ENCODE data around the gene METTL26. TPM values are rescaled to one million over a fixed set of nuclear protein-coding genes. Genes with fewer than 3 reads are reported as not detected.

Gene METTL26
- total and polyA plus RNA-seq, 10 of the 15 experiments (the other 5 are each of a cell fraction or from before 2014, with no cell fraction given) = 5.4 to 163 (median 79.3) TPM

- ChIA-PET RAD21 (ENCODE audit: unreplicated experiment) (interaction anchor here (1.3 kb wide), 1 partner anchor 23 kb away, joined by 3 read pairs; the partner anchor contains the start of gene WDR24), POLR2A (interaction anchor here (0.7 kb wide), 2 partner anchors 13 to 1802 kb away, joined by 3 to 4 read pairs; partner anchors contain the start of gene STUB1), CTCF (interaction anchor here (1.5 to 1.8 kb wide), 4 partner anchors 11 to 31 kb away, joined by 4 to 11 read pairs (median 4); partner anchors contain the start of genes METTL26, STUB1 and WDR90), SMC1A (ENCODE audit: uncharacterized antibody, unreplicated experiment) (no interaction called here)
- in situ Hi-C loops (cut with MboI) (loop anchor here (10.0 kb wide), 1 partner anchor 272 kb away; the partner anchor contains the start of gene NME4), intact Hi-C loops (cut with micrococcal nuclease; ENCODE audit: unreplicated experiment) (loop anchor here (10.0 kb wide), 1 partner anchor 272 kb away; the partner anchor contains the start of gene NME4)
- Histone ChIP-seq H3K27me3 (replicated peaks in 1 of 2; ENCODE audit: control insufficient read depth in 2 of 2, insufficient read depth in 2 of 2, low read length in 1 of 2) (no peaks in the 10 kb centered on the region), H3K27ac (ENCODE audit: control insufficient read depth, insufficient read depth) (no peak overlapping the region), H3K9ac (ENCODE audit: control insufficient read depth, insufficient read depth, low read length) (peak overlapping the region; percentile 34; the same call in 1 of the 2 replicates), H3K36me3 (ENCODE audit: control insufficient read depth in 2 of 2, insufficient read depth in 2 of 2, low read length in 1 of 2) (peaks cover 0 to 15% of the 10 kb centered on the region in 2 experiments; a peak in 3 of 4 replicates), H3K9me3 (replicated peaks; ENCODE audit: control insufficient read depth, insufficient read depth, low read length) (no peaks in the 10 kb centered on the region), H3K4me1 (ENCODE audit: control insufficient read depth, insufficient read depth, low read length) (peaks cover 2% of the 10 kb centered on the region; the same call in 1 of the 2 replicates), H4K20me1 (ENCODE audit: control insufficient read depth, insufficient read depth) (no peaks in the 10 kb centered on the region; the same call in 1 of the 2 replicates), H3K4me2 (ENCODE audit: control insufficient read depth, insufficient read depth) (no peak overlapping the region), H2AFZ (ENCODE audit: control insufficient read depth, low read depth, low read length) (peak overlapping the region; percentile 84), H3K79me2 (ENCODE audit: control insufficient read depth, insufficient read depth, low read length) (peaks cover 16% of the 10 kb centered on the region), H3K4me3 (no peak overlapping the region)
- 68% methylated on average over 22 of the region's 22 CpGs for WGBS (ENCODE audit: insufficient coverage, insufficient replicate concordance, low lambda C conversion rate, missing lambda C conversion rate)
- ATAC-seq (no peak), DNase-seq (ENCODE audit: low read depth, low spot score) (no peak), FAIRE-seq (no peak)
- BruUV-seq (replicated peaks) = no TSS peak
- TF ChIP-seq GATAD2B (conservative IDR thresholded peaks at IDR 0.05; ENCODE audit: low read depth) (no peak), HDGF (IDR thresholded peaks at IDR 0.05) (0 out of 2 replicates have a peak, but pooled peaks have one; percentile 71)
These were observed 31.1 kb upstream of the METTL26 start for GRCh38 chr16:667113-667779.

- intact Hi-C loops (cut with micrococcal nuclease; ENCODE audit: unreplicated experiment) (loop anchor here (10.0 kb wide), 1 partner anchor 272 kb away; the partner anchor contains the start of gene NME4), in situ Hi-C loops (cut with MboI) (loop anchor here (10.0 kb wide), 1 partner anchor 272 kb away; the partner anchor contains the start of gene NME4)
- TF ChIP-seq TARDBP (IDR thresholded peaks at IDR 0.05; ENCODE audit: borderline replicate concordance) = no peak
- Histone ChIP-seq H3K79me2 (ENCODE audit: control insufficient read depth, insufficient read depth, low read length) (peaks cover 16% of the 10 kb centered on the region), H3K27me3 (replicated peaks in 1 of 2; ENCODE audit: control insufficient read depth in 2 of 2, insufficient read depth in 2 of 2, low read length in 1 of 2) (no peaks in the 10 kb centered on the region), H3K4me3 (no peak overlapping the region), H2AFZ (ENCODE audit: control insufficient read depth, low read depth, low read length) (no peak overlapping the region), H3K36me3 (ENCODE audit: control insufficient read depth in 2 of 2, insufficient read depth in 2 of 2, low read length in 1 of 2) (peaks cover 0 to 12% of the 10 kb centered on the region in 2 experiments; a peak in 3 of 4 replicates), H3K27ac (ENCODE audit: control insufficient read depth, insufficient read depth) (no peak overlapping the region), H3K4me2 (ENCODE audit: control insufficient read depth, insufficient read depth) (no peak overlapping the region), H3K4me1 (ENCODE audit: control insufficient read depth, insufficient read depth, low read length) (peaks cover 2% of the 10 kb centered on the region; the same call in 1 of the 2 replicates), H3K9ac (ENCODE audit: control insufficient read depth, insufficient read depth, low read length) (no peak overlapping the region), H4K20me1 (ENCODE audit: control insufficient read depth, insufficient read depth) (no peaks in the 10 kb centered on the region), H3K9me3 (replicated peaks; ENCODE audit: control insufficient read depth, insufficient read depth, low read length) (no peaks in the 10 kb centered on the region)
- BruUV-seq (replicated peaks) = no TSS peak
- POLR2A ChIA-PET = no interaction called here
- SMC1A ChIA-PET (ENCODE audit: uncharacterized antibody, unreplicated experiment) = no interaction called here
- no peak for FAIRE-seq
- CTCF ChIA-PET = interaction anchor here (1.6 kb wide), 1 partner anchor 14 kb away, joined by 4 read pairs; the partner anchor contains the start of gene STUB1
- ATAC-seq = no peak
- no peak for DNase-seq (ENCODE audit: low read depth, low spot score)
- WGBS (ENCODE audit: insufficient coverage, insufficient replicate concordance, low lambda C conversion rate, missing lambda C conversion rate) = 81% methylated on average over 13 of the region's 13 CpGs
- RAD21 ChIA-PET (ENCODE audit: unreplicated experiment) = interaction anchor here (1.1 kb wide), 1 partner anchor 14 kb away, joined by 3 read pairs; the partner anchor contains the start of gene STUB1
These were observed 30.5 kb upstream of the METTL26 start for GRCh38 chr16:666572-666971.

Data from GM12878 (cell line).